ENCODE measurements around the gene GLYATL2.

DNA sequence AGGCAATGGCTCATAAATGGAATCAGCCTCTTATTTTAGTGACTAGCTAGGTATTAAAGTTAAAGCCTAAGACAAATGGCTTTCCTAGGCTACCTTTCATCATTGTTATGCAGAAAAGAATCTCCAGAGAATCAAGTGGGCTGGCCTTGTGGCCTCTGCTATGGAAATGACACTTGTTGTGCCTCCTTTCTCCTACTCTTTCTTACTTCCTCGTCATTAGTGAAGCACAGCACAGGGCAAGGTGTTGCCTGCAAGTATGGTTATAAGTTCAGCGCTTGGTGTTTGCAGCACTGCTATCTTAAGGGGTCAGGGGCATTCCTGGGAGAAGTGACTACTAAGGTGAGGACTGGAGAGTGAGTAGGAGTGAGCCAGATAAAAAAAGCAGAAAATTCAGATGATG, 49.4 kb upstream of the GLYATL2 start:
- TF ChIP-seq, protein P1, sequence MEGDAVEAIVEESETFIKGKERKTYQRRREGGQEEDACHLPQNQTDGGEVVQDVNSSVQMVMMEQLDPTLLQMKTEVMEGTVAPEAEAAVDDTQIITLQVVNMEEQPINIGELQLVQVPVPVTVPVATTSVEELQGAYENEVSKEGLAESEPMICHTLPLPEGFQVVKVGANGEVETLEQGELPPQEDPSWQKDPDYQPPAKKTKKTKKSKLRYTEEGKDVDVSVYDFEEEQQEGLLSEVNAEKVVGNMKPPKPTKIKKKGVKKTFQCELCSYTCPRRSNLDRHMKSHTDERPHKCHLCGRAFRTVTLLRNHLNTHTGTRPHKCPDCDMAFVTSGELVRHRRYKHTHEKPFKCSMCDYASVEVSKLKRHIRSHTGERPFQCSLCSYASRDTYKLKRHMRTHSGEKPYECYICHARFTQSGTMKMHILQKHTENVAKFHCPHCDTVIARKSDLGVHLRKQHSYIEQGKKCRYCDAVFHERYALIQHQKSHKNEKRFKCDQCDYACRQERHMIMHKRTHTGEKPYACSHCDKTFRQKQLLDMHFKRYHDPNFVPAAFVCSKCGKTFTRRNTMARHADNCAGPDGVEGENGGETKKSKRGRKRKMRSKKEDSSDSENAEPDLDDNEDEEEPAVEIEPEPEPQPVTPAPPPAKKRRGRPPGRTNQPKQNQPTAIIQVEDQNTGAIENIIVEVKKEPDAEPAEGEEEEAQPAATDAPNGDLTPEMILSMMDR (IDR thresholded peaks at IDR 0.05), result no peak
- TF ChIP-seq POLR2A (IDR thresholded peaks at IDR 0.05) (no peak), POLR2AphosphoS5 (IDR thresholded peaks at IDR 0.05) (no peak)

All from gastroesophageal sphincter (tissue), 3 donors.